ENCODE measurements around the gene PDX1. TPM values are rescaled to one million over a fixed set of nuclear protein-coding genes. Genes with fewer than 3 reads are reported as not detected.

The PDX1 gene

GRCh38 chr13:27973961-27974662, 54.3 kb downstream of the PDX1 start:
- H3K4me1 ChIP-seq (ENCODE audit: control insufficient read depth in 2 of 2, insufficient read depth in 1 of 2, low read depth in 1 of 2, low read length in 2 of 2), result peaks cover 6 to 26% of the 10 kb centered on the region in 2 donors
- H2BK120ac ChIP-seq (ENCODE audit: low read depth, low read length), result no peak overlapping the region
- no peaks in the 10 kb centered on the region for H3K36me3 ChIP-seq (replicated peaks in 1 of 2; ENCODE audit: control insufficient read depth in 2 of 2, insufficient read depth in 2 of 2, low read length in 2 of 2)
- H3K4me2 ChIP-seq (ENCODE audit: insufficient read depth, low read length, poor library complexity, severe bottlenecking), result no peak overlapping the region
- no peak overlapping the region for H4K8ac ChIP-seq (ENCODE audit: low read depth, low read length)
- H2BK12ac ChIP-seq (ENCODE audit: low read length), result no peak overlapping the region
- H3K9ac ChIP-seq (ENCODE audit: low read depth, low read length, poor library complexity), result no peak overlapping the region
- H2BK15ac ChIP-seq (ENCODE audit: low read length), result no peak overlapping the region
- peaks cover 0 to 3% of the 10 kb centered on the region in 2 donors for H3K9me3 ChIP-seq (replicated peaks in 1 of 2; ENCODE audit: control insufficient read depth in 2 of 2, insufficient read depth in 1 of 2, low read depth in 1 of 2, low read length in 2 of 2)
- no peak overlapping the region for H3K4me3 ChIP-seq (ENCODE audit: low read length in 2 of 2)
- H3K79me1 ChIP-seq (ENCODE audit: low read depth, low read length), result peaks cover 1% of the 10 kb centered on the region
- no peak overlapping the region for H4K91ac ChIP-seq (ENCODE audit: low read depth, low read length, poor library complexity)
- peaks cover 53 to 99% (median 81%) of the 10 kb centered on the region in 3 experiments for H3K27me3 ChIP-seq (ENCODE audit: control insufficient read depth in 3 of 3, insufficient read depth in 3 of 3, low read depth in 1 of 3, low read length in 3 of 3)
- H2AK5ac ChIP-seq (ENCODE audit: low read depth, low read length), result no peak overlapping the region
- DNase-seq (ENCODE audit: low spot score), result no peak
- H3K14ac ChIP-seq (ENCODE audit: low read length), result no peak overlapping the region
- no peak overlapping the region for H3K18ac ChIP-seq (ENCODE audit: low read length)
- no peak overlapping the region for H2AFZ ChIP-seq (ENCODE audit: low read length)
- WGBS, 2 donors (ENCODE audit: extremely low coverage in 2 of 2, insufficient read length in 2 of 2, insufficient replicate concordance in 1 of 2), result no CpG with 5 or more reads among the region's 7 CpGs
- no peak overlapping the region for H3K23ac ChIP-seq (ENCODE audit: low read depth, low read length, poor library complexity)
- no peak overlapping the region for H3K4ac ChIP-seq (ENCODE audit: low read length)
- H3K27ac ChIP-seq (replicated peaks; ENCODE audit: low read length), result no peak overlapping the region
- H2BK5ac ChIP-seq (ENCODE audit: low read length), result no peak overlapping the region

Small RNA genes lying within 50 kb of the gene (small RNA-seq; reads per million reads assigned to genes)
- gene ATP5F1EP2 (ENCODE audit: insufficient read depth), result not detected
